HG03469 (cell line): Measurements from ENCODE around the gene C12orf75.
"Not testable (repeated sequence)": the region's sequence is repeated elsewhere in the genome, so short reads cannot be mapped to it uniquely, and the experiment has no call there.

ENCODE experiments used
- ATAC-seq: cut with Tn5 transposase; IDR thresholded peaks from one replicate; pipeline ENCODE4 v1.9.1; 2021; ENCODE audit warnings: mild to moderate bottlenecking, moderate library complexity, moderate number of reproducible peaks; ENCODE audit not compliant: unreplicated experiment

C12orf75 gene

GRCh38 chr12:105369014-105369413 is 38.5 kb downstream of the C12orf75 start:
- no peak for ATAC-seq

GRCh38 chr12:105374303-105374702 is 43.8 kb downstream of the C12orf75 start:
- no peak for ATAC-seq

GRCh38 chr12:105377077-105377476 is 46.6 kb downstream of the C12orf75 start:
- no peak for ATAC-seq

GRCh38 chr12:105378911-105379310 is 48.4 kb downstream of the C12orf75 start:
- ATAC-seq = no peak

GRCh38 chr12:105382771-105383622 is 52.5 kb downstream of the C12orf75 start:
- no peak for ATAC-seq

- ATAC-seq = no peak
Measured at GRCh38 chr12:105384220-105384619, 53.7 kb downstream of the C12orf75 start.

- no peak for ATAC-seq
Measured at GRCh38 chr12:105384916-105385535, 54.5 kb downstream of the C12orf75 start.

GRCh38 chr12:105386431-105386830 is 55.9 kb downstream of the C12orf75 start:
- ATAC-seq = no peak

GRCh38 chr12:105391231-105391630 is 60.7 kb downstream of the C12orf75 start:
- ATAC-seq = no peak

- ATAC-seq = no peak
Measured at GRCh38 chr12:105393587-105393986, 63.1 kb downstream of the C12orf75 start.

- ATAC-seq = no peak
Measured at GRCh38 chr12:105396024-105396423, 65.5 kb downstream of the C12orf75 start.

GRCh38 chr12:105396983-105397382 is 66.5 kb downstream of the C12orf75 start:
- no peak for ATAC-seq

GRCh38 chr12:105398930-105399329 is 68.4 kb downstream of the C12orf75 start:
- no peak for ATAC-seq

GRCh38 chr12:105399428-105400081 is 69.1 kb downstream of the C12orf75 start:
- ATAC-seq = no peak

- ATAC-seq = no peak
Measured at GRCh38 chr12:105400227-105400626, 69.7 kb downstream of the C12orf75 start.

- no peak for ATAC-seq
Measured at GRCh38 chr12:105401198-105401597, 70.7 kb downstream of the C12orf75 start.

GRCh38 chr12:105402366-105402765 is 71.9 kb downstream of the C12orf75 start:
- ATAC-seq = no peak

- ATAC-seq = no peak
Measured at GRCh38 chr12:105403095-105403494, 72.6 kb downstream of the C12orf75 start.

GRCh38 chr12:105404134-105404533 is 73.6 kb downstream of the C12orf75 start:
- ATAC-seq = not testable (repeated sequence)

GRCh38 chr12:105406497-105406896 is 76.0 kb downstream of the C12orf75 start:
- ATAC-seq = no peak

GRCh38 chr12:105409279-105409678 is 78.8 kb downstream of the C12orf75 start:
- ATAC-seq = no peak
